Measurements from ENCODE around the gene CCND2.

Gene CCND2

GRCh38 chr12:4273652-4274395, at the start of gene CCND2:
Gene CCND2, plus strand, starts transcription at chr12:4273762. Its CDS starts 279 bp downstream, at chr12:4274041.
- Histone ChIP-seq H3K9me3 (ENCODE audit: control insufficient read depth, insufficient read depth, low read depth, low read length) (no peaks in the 10 kb centered on the region), H3K27me3 (ENCODE audit: control insufficient read depth, insufficient read depth, low read length) (peaks cover 46% of the 10 kb centered on the region), H3K36me3 (ENCODE audit: control insufficient read depth, insufficient read depth, low read length) (peaks cover 28% of the 10 kb centered on the region), H3K4me1 (ENCODE audit: control insufficient read depth, insufficient read depth, low read length) (peaks cover 38% of the 10 kb centered on the region), H3K4me3 (ENCODE audit: low read depth, low read length) (peak within 1 kb of the TSS; percentile 88), H3K9ac (ENCODE audit: low read length) (peak within 1 kb of the TSS; percentile 91), H3K27ac (ENCODE audit: low read depth, low read length) (peak within 1 kb of the TSS; percentile 92; the same call in 1 of the 2 replicates)

- Histone ChIP-seq H3K4me1 (ENCODE audit: control insufficient read depth, insufficient read depth, low read length) (peaks cover 3% of the 10 kb centered on the region; the same call in 1 of the 2 replicates), H3K9me3 (ENCODE audit: control insufficient read depth, insufficient read depth, low read depth, low read length) (peaks cover 8% of the 10 kb centered on the region; the same call in 1 of the 2 replicates), H3K9ac (ENCODE audit: low read length) (no peak overlapping the region), H3K4me3 (ENCODE audit: low read depth, low read length) (no peak overlapping the region), H3K27ac (ENCODE audit: low read depth, low read length) (no peak overlapping the region), H3K36me3 (ENCODE audit: control insufficient read depth, insufficient read depth, low read length) (no peaks in the 10 kb centered on the region), H3K27me3 (ENCODE audit: control insufficient read depth, insufficient read depth, low read length) (no peaks in the 10 kb centered on the region)
Measured at GRCh38 chr12:4224206-4224889, 49.2 kb upstream of the CCND2 start.

- Histone ChIP-seq H3K9me3 (ENCODE audit: control insufficient read depth, insufficient read depth, low read depth, low read length) (peaks cover 8% of the 10 kb centered on the region; the same call in 1 of the 2 replicates), H3K9ac (ENCODE audit: low read length) (no peak overlapping the region), H3K4me1 (ENCODE audit: control insufficient read depth, insufficient read depth, low read length) (peaks cover 3% of the 10 kb centered on the region; the same call in 1 of the 2 replicates), H3K36me3 (ENCODE audit: control insufficient read depth, insufficient read depth, low read length) (no peaks in the 10 kb centered on the region), H3K27me3 (ENCODE audit: control insufficient read depth, insufficient read depth, low read length) (no peaks in the 10 kb centered on the region), H3K27ac (ENCODE audit: low read depth, low read length) (no peak overlapping the region), H3K4me3 (ENCODE audit: low read depth, low read length) (no peak overlapping the region)
Measured at GRCh38 chr12:4225571-4225970, 48.0 kb upstream of the CCND2 start.

GRCh38 chr12:4227046-4227445, 46.5 kb upstream of the CCND2 start:
- H3K36me3 ChIP-seq (ENCODE audit: control insufficient read depth, insufficient read depth, low read length), result no peaks in the 10 kb centered on the region
- no peaks in the 10 kb centered on the region for H3K27me3 ChIP-seq (ENCODE audit: control insufficient read depth, insufficient read depth, low read length)
- H3K4me1 ChIP-seq (ENCODE audit: control insufficient read depth, insufficient read depth, low read length), result peaks cover 3% of the 10 kb centered on the region; the same call in 1 of the 2 replicates
- peaks cover 8% of the 10 kb centered on the region; the same call in 1 of the 2 replicates for H3K9me3 ChIP-seq (ENCODE audit: control insufficient read depth, insufficient read depth, low read depth, low read length)
- H3K9ac ChIP-seq (ENCODE audit: low read length), result no peak overlapping the region
- no peak overlapping the region for H3K4me3 ChIP-seq (ENCODE audit: low read depth, low read length)
- H3K27ac ChIP-seq (ENCODE audit: low read depth, low read length), result no peak overlapping the region

- Histone ChIP-seq H3K9me3 (ENCODE audit: control insufficient read depth, insufficient read depth, low read depth, low read length) (peaks cover under 1% of the 10 kb centered on the region; the same call in 1 of the 2 replicates), H3K27ac (ENCODE audit: low read depth, low read length) (no peak overlapping the region), H3K4me1 (ENCODE audit: control insufficient read depth, insufficient read depth, low read length) (peaks cover 3% of the 10 kb centered on the region; the same call in 1 of the 2 replicates), H3K4me3 (ENCODE audit: low read depth, low read length) (peak overlapping the region; percentile 28; the same call in 1 of the 2 replicates), H3K9ac (ENCODE audit: low read length) (no peak overlapping the region), H3K36me3 (ENCODE audit: control insufficient read depth, insufficient read depth, low read length) (no peaks in the 10 kb centered on the region), H3K27me3 (ENCODE audit: control insufficient read depth, insufficient read depth, low read length) (no peaks in the 10 kb centered on the region)
Measured at GRCh38 chr12:4228122-4228580, 45.4 kb upstream of the CCND2 start.

- Histone ChIP-seq H3K9me3 (ENCODE audit: control insufficient read depth, insufficient read depth, low read depth, low read length) (no peaks in the 10 kb centered on the region), H3K27ac (ENCODE audit: low read depth, low read length) (no peak overlapping the region), H3K4me1 (ENCODE audit: control insufficient read depth, insufficient read depth, low read length) (peaks cover 3% of the 10 kb centered on the region; the same call in 1 of the 2 replicates), H3K9ac (ENCODE audit: low read length) (no peak overlapping the region), H3K36me3 (ENCODE audit: control insufficient read depth, insufficient read depth, low read length) (no peaks in the 10 kb centered on the region), H3K4me3 (ENCODE audit: low read depth, low read length) (no peak overlapping the region), H3K27me3 (ENCODE audit: control insufficient read depth, insufficient read depth, low read length) (0 out of 2 replicates have a peak, but pooled peaks cover 4% of the 10 kb centered on the region)
Measured at GRCh38 chr12:4230526-4230925, 43.0 kb upstream of the CCND2 start.

- 0 out of 2 replicates have a peak, but pooled peaks cover 4% of the 10 kb centered on the region for H3K27me3 ChIP-seq (ENCODE audit: control insufficient read depth, insufficient read depth, low read length)
- H3K4me1 ChIP-seq (ENCODE audit: control insufficient read depth, insufficient read depth, low read length), result peaks cover 12% of the 10 kb centered on the region
- no peak overlapping the region for H3K27ac ChIP-seq (ENCODE audit: low read depth, low read length)
- H3K9ac ChIP-seq (ENCODE audit: low read length), result no peak overlapping the region
- no peaks in the 10 kb centered on the region for H3K9me3 ChIP-seq (ENCODE audit: control insufficient read depth, insufficient read depth, low read depth, low read length)
- H3K4me3 ChIP-seq (ENCODE audit: low read depth, low read length), result no peak overlapping the region
- no peaks in the 10 kb centered on the region for H3K36me3 ChIP-seq (ENCODE audit: control insufficient read depth, insufficient read depth, low read length)
Measured at GRCh38 chr12:4238577-4238976, 35.0 kb upstream of the CCND2 start.

- no peak overlapping the region for H3K9ac ChIP-seq (ENCODE audit: low read length)
Measured at GRCh38 chr12:4239746-4240145, 33.8 kb upstream of the CCND2 start.

GRCh38 chr12:4240161-4240783, 33.3 kb upstream of the CCND2 start:
- Histone ChIP-seq H3K9ac (ENCODE audit: low read length) (no peak overlapping the region), H3K27ac (ENCODE audit: low read depth, low read length) (no peak overlapping the region), H3K36me3 (ENCODE audit: control insufficient read depth, insufficient read depth, low read length) (no peaks in the 10 kb centered on the region), H3K27me3 (ENCODE audit: control insufficient read depth, insufficient read depth, low read length) (0 out of 2 replicates have a peak, but pooled peaks cover 2% of the 10 kb centered on the region), H3K4me3 (ENCODE audit: low read depth, low read length) (no peak overlapping the region), H3K4me1 (ENCODE audit: control insufficient read depth, insufficient read depth, low read length) (peaks cover 12% of the 10 kb centered on the region), H3K9me3 (ENCODE audit: control insufficient read depth, insufficient read depth, low read depth, low read length) (no peaks in the 10 kb centered on the region)

More at GRCh38 chr12:4239746-4240145, 33.8 kb upstream of the CCND2 start:
- Histone ChIP-seq H3K27me3 (ENCODE audit: control insufficient read depth, insufficient read depth, low read length) (0 out of 2 replicates have a peak, but pooled peaks cover 2% of the 10 kb centered on the region), H3K4me3 (ENCODE audit: low read depth, low read length) (no peak overlapping the region), H3K36me3 (ENCODE audit: control insufficient read depth, insufficient read depth, low read length) (no peaks in the 10 kb centered on the region), H3K27ac (ENCODE audit: low read depth, low read length) (no peak overlapping the region), H3K4me1 (ENCODE audit: control insufficient read depth, insufficient read depth, low read length) (peaks cover 12% of the 10 kb centered on the region), H3K9me3 (ENCODE audit: control insufficient read depth, insufficient read depth, low read depth, low read length) (no peaks in the 10 kb centered on the region)

- Histone ChIP-seq H3K27ac (ENCODE audit: low read depth, low read length) (no peak overlapping the region), H3K27me3 (ENCODE audit: control insufficient read depth, insufficient read depth, low read length) (0 out of 2 replicates have a peak, but pooled peaks cover 2% of the 10 kb centered on the region), H3K9ac (ENCODE audit: low read length) (no peak overlapping the region), H3K4me3 (ENCODE audit: low read depth, low read length) (no peak overlapping the region), H3K36me3 (ENCODE audit: control insufficient read depth, insufficient read depth, low read length) (no peaks in the 10 kb centered on the region), H3K4me1 (ENCODE audit: control insufficient read depth, insufficient read depth, low read length) (peaks cover 16% of the 10 kb centered on the region), H3K9me3 (ENCODE audit: control insufficient read depth, insufficient read depth, low read depth, low read length) (no peaks in the 10 kb centered on the region)
Measured at GRCh38 chr12:4240981-4241380, 32.6 kb upstream of the CCND2 start.
